ENCODE data around the gene CTAGE15. TPM values are rescaled to one million over a fixed set of nuclear protein-coding genes. Genes with fewer than 3 reads are reported as not detected.
"Not testable (repeated sequence)": the region's sequence is repeated elsewhere in the genome, so short reads cannot be mapped to it uniquely, and the experiment has no call there.

The CTAGE15 gene
- total and polyA plus RNA-seq, 12 donors: 0.01 to 0.13 (median 0.13) TPM; not detected in 9

DNA sequence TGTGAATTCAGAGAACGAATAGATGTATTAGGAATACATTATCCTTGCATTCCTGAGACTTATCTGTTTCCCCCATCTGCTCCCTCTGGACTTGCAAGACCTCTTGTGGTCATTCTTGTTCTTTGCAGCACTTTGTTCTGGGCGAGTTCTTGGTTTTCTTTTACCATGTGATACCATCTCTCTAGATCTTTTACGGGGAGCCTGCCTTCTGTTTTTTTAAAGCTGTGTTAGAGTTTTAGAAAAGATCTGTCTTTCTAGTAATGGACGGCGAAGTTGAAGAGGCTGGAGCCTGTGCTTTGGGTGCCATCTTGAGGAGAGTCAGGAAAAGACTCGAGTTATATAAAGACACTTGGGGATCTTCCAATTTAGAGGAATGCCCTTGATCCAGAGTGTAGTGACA is 8.3 kb upstream of the CTAGE15 start:
- TF ChIP-seq, protein P1, sequence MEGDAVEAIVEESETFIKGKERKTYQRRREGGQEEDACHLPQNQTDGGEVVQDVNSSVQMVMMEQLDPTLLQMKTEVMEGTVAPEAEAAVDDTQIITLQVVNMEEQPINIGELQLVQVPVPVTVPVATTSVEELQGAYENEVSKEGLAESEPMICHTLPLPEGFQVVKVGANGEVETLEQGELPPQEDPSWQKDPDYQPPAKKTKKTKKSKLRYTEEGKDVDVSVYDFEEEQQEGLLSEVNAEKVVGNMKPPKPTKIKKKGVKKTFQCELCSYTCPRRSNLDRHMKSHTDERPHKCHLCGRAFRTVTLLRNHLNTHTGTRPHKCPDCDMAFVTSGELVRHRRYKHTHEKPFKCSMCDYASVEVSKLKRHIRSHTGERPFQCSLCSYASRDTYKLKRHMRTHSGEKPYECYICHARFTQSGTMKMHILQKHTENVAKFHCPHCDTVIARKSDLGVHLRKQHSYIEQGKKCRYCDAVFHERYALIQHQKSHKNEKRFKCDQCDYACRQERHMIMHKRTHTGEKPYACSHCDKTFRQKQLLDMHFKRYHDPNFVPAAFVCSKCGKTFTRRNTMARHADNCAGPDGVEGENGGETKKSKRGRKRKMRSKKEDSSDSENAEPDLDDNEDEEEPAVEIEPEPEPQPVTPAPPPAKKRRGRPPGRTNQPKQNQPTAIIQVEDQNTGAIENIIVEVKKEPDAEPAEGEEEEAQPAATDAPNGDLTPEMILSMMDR (IDR thresholded peaks at IDR 0.05): peak in 6 of 9 donors; percentile 9 to 30 (median 20)

GRCh38 chr7:143566001-143566400 is 5.6 kb upstream of the CTAGE15 start:
- H3K4me3 ChIP-seq; H3K27me3 ChIP-seq; ATAC-seq; DNase-seq; H3K36me3 ChIP-seq; H3K4me1 ChIP-seq; H3K9me3 ChIP-seq; intact Hi-C loops (cut with DNase I); H3K27ac ChIP-seq: not testable (repeated sequence)
- WGBS, 2 donors: no CpG with 5 or more reads among the region's 1 CpG

More for the DNA sequence above, 8.3 kb upstream of the CTAGE15 start:
- H3K4me1 ChIP-seq; intact Hi-C loops (cut with DNase I); H3K4me3 ChIP-seq; H3K9me3 ChIP-seq; H3K27ac ChIP-seq; H3K36me3 ChIP-seq; H3K27me3 ChIP-seq: not testable (repeated sequence)
- DNase-seq (peak in 1 of 2 donors; percentile 2), ATAC-seq (peak in 7 of 8 donors; percentile 79 to 93 (median 89))
- WGBS, 2 donors: 5 to 10% methylated on average over 1 to 2 of the region's 6 CpGs

DNA sequence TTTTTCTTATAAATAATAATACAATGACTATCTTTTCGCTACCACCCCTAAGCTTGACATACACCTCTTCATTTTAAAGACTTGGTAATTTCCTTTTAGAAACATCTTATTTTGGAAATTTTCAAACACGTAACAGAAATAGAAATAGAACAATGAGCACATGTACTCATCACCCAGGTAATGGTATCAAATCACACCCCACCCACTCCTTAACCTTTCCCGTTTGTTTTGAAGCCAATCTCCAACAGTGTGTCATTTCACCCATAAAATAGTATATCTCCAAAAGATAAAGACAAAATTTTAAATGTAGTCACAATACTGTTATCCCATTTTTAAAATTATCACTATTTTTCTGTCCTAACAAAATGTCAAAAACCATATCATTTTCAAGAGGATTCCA is 16.6 kb downstream of the CTAGE15 start:
- H3K9me3 ChIP-seq; H3K27ac ChIP-seq; ATAC-seq; H3K4me3 ChIP-seq; DNase-seq; H3K36me3 ChIP-seq; H3K27me3 ChIP-seq; intact Hi-C loops (cut with DNase I); H3K4me1 ChIP-seq: not testable (repeated sequence)
- 74 to 89% methylated on average over 2 of the region's 3 CpGs for whole genome bisulfite sequencing, 2 donors

GRCh38 chr7:143589897-143590296 is 18.3 kb downstream of the CTAGE15 start:
- H3K27me3 ChIP-seq; ATAC-seq; H3K4me3 ChIP-seq; DNase-seq; H3K36me3 ChIP-seq; H3K27ac ChIP-seq; intact Hi-C loops (cut with DNase I); H3K4me1 ChIP-seq; H3K9me3 ChIP-seq: not testable (repeated sequence)

DNA sequence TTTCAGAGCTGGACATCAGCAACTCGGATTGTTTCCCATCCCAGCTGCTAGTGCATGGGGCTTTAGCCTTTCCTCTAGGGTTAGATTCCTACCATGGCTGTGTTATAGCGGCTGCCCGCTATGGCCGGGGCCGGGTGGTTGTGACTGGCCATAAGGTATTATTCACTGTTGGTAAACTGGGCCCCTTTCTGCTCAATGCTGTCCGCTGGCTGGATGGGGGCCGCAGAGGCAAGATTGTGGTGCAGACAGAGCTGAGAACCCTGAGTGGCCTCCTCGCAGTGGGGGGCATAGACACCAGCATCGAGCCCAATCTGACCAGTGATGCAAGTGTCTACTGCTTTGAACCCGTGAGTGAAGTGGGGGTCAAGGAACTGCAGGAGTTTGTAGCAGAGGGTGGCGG is 26.5 kb downstream of the CTAGE15 start:
- ATAC-seq (peak in 5 of 8 donors; percentile 13 to 35 (median 30)), DNase-seq (peak in 1 of 2 donors; percentile 0)

GRCh38 chr7:143603549-143603948 is 31.9 kb downstream of the CTAGE15 start:
- H3K27ac ChIP-seq; intact Hi-C loops (cut with DNase I); H3K4me1 ChIP-seq; ATAC-seq; H3K27me3 ChIP-seq; H3K4me3 ChIP-seq; DNase-seq; H3K9me3 ChIP-seq; H3K36me3 ChIP-seq: not testable (repeated sequence)
- no CpG with 5 or more reads among the region's 2 CpGs for WGBS, 2 donors

More for the DNA sequence above, 26.5 kb downstream of the CTAGE15 start:
- H3K4me3 ChIP-seq; H3K27me3 ChIP-seq; H3K4me1 ChIP-seq; intact Hi-C loops (cut with DNase I); H3K27ac ChIP-seq; H3K36me3 ChIP-seq; H3K9me3 ChIP-seq: not testable (repeated sequence)
- WGBS, 2 donors: 93 to 97% methylated on average over 4 of the region's 11 CpGs

DNA sequence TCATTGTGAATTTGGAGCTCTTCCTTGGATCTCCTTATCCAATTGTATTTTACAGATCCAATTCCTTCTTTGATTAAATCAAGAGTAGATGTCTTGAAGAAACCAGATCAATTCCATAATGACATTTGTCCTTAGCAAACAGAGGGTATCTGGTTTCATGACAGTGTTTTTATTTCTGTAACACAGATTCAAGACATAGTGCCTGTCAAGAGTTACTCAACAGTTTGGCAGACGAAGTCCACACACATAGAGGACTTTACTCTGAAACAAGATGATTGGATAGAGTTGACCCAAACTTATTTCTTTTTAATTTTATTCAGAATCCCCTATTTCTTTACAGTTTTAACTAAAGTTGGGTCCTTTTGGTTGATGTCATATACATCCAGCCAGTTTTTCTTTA is 34.5 kb downstream of the CTAGE15 start:
- ATAC-seq; H3K9me3 ChIP-seq; H3K36me3 ChIP-seq; H3K4me1 ChIP-seq; H3K4me3 ChIP-seq; H3K27ac ChIP-seq; DNase-seq; H3K27me3 ChIP-seq; intact Hi-C loops (cut with DNase I): not testable (repeated sequence)
- WGBS, 2 donors: no CpG with 5 or more reads among the region's 1 CpG

DNA sequence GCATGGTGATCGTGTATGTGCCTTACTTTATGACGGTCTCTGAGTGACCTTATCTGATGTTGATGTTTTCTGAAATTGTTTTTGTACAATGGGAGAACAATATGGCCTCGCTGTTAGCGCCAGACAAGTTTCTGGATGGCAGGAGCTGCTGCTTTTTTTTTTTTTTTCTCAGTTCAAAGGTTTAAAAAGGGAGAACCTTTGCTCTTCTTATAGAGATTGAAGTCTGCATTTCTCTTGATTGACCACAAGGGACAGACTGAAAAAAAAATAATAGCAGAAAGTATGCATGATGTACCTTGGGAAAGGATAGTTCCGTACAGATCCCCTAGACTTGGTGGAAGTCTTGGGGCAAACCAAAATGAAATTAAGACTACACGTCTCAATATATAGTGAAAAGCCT is 43.9 kb downstream of the CTAGE15 start:
- 94 to 100% methylated on average over 2 to 3 of the region's 6 CpGs for WGBS, 2 donors

DNA sequence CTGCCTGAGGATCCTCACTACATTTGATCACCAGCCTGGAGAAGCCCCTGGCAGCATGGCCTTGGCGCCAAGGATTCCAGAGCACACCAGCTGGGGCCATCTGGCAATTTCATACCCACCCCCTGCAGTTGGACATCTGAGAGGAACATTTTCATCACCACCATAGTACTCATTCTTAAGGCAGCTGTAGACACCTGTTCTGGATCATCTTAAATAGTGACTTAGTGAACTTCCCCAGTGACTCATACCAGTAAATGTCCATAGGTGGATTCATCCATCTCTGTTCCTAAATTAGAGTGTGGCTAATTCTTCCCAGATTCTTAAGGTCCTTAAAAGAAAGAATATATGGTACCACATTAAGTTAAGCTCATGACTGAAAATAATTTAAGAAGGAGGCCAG is 45.6 kb downstream of the CTAGE15 start:
- H3K36me3 ChIP-seq; intact Hi-C loops (cut with DNase I); H3K4me1 ChIP-seq; DNase-seq; H3K27me3 ChIP-seq; H3K27ac ChIP-seq; H3K4me3 ChIP-seq; ATAC-seq; H3K9me3 ChIP-seq: not testable (repeated sequence)
- WGBS, 2 donors: no CpG with 5 or more reads among the region's 1 CpG

More for the DNA sequence above, 43.9 kb downstream of the CTAGE15 start:
- H3K36me3 ChIP-seq; H3K27me3 ChIP-seq; H3K27ac ChIP-seq; ATAC-seq; H3K9me3 ChIP-seq; intact Hi-C loops (cut with DNase I); H3K4me1 ChIP-seq; DNase-seq; H3K4me3 ChIP-seq: not testable (repeated sequence)
